ENCODE data around the gene GPHN.

GPHN gene

DNA sequence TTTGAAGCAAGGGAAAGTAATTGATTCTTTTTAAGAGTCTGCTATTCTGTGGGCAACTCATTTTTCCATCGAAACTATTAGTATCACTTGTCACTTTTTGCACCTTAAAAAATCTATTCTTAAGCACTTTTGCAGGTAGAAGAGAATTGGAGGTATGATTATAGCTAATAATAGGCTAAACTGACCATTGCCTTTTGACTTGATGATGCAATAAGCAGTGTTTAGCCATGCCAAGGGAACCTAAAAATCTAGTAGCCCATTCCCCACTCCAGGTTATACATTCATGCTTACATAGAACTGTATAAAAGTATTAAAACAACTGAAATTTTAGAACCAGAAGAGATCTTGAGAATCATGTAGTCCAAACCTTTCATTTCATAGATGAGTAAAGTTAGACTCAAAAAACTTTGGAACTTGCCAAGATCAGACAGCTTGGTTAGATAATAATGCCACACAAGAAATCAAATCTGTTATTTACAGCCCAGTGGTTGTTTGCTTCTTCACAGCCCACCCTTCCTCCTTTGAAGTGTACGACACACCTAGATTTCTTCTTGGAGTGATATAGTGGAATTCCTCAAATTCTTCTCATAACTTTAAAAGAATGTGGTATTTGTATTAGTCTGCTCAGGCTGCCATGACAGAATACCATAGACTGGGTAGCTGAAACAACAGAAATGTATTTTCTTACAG is 659.6 kb downstream of the GPHN start:
- no peak for DNase-seq (ENCODE audit: low read depth)

GRCh38 chr14:67168110-67168441 is 660.1 kb downstream of the GPHN start:
- DNase-seq (ENCODE audit: low read depth) = no peak

- DNase-seq (ENCODE audit: low read depth) = no peak
Observed at GRCh38 chr14:67170660-67171059, 662.7 kb downstream of the GPHN start.

DNA sequence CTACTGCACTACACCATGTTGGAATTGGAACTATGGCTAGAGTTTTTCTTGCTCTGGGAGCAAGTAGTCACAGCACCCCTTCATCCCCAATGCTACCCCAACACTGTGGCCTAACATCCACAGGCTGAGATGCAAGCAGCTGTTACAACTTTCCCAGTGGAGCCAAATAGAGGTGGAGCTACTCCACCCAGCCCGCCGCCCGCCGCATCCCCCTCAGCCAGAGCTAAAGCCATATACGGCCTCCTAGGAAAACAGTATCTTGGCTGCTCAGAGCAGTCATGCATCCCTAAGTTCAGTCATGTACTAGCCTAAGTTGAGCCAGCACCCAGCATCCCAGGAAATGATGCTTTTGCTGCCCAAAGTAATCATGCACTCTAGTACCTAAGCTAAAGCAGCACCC is 664.1 kb downstream of the GPHN start:
- DNase-seq (ENCODE audit: low read depth) = no peak

GRCh38 chr14:67172520-67172919 is 664.6 kb downstream of the GPHN start:
- DNase-seq (ENCODE audit: low read depth) = no peak

GRCh38 chr14:67173719-67174118 is 665.8 kb downstream of the GPHN start:
- no peak for DNase-seq (ENCODE audit: low read depth)

GRCh38 chr14:67186172-67186768 is 678.3 kb downstream of the GPHN start:
- no peak for DNase-seq (ENCODE audit: low read depth)

- DNase-seq (ENCODE audit: low read depth) = peak; percentile 76
Observed at GRCh38 chr14:67186789-67187584, 679.0 kb downstream of the GPHN start.

GRCh38 chr14:67187826-67188225 is 679.9 kb downstream of the GPHN start:
- DNase-seq (ENCODE audit: low read depth) = no peak

DNA sequence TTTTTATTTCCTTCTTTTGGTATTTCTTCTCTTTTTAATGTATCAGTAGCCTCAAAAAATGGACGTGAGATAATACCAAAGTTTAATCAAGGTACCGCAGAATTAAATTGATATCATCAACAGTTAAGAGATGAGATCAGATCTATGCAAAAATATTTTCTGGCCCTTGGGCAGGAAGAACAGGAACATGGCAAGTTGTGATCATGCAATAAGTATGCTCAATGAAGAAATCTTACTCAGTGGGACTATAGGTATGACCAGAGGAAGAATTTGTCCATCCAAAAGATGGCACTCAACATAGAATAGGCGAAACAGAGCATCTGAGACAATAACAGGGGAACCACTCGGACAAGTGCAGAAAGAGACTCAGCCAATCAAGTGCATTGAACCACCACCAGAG is 680.4 kb downstream of the GPHN start:
- DNase-seq (ENCODE audit: low read depth) = no peak

DNA sequence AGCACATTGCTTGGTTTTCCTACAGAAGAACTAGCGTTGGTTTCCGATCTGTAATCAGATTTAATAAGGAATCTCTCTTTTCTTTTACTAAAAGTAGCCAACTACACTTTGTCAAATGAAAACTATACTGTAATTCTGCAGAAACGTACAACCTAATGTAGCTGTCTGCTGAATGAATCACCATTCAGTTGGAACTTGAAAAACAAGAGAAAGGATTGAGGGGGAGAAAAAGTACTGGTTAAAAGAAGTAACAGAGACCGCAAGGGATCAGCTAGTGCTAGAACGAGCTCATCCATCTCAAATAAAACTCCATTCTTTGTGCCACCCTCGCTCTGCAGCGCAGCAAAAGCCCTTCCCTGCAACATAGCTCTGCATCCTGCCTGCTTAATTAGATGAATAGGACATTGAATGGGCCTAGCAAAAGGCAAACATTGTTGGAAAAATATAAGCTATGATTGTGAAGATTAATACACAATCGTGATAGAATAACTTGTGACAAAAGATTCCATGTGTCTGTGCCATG is 683.9 kb downstream of the GPHN start:
- no peak for DNase-seq (ENCODE audit: low read depth)

DNA sequence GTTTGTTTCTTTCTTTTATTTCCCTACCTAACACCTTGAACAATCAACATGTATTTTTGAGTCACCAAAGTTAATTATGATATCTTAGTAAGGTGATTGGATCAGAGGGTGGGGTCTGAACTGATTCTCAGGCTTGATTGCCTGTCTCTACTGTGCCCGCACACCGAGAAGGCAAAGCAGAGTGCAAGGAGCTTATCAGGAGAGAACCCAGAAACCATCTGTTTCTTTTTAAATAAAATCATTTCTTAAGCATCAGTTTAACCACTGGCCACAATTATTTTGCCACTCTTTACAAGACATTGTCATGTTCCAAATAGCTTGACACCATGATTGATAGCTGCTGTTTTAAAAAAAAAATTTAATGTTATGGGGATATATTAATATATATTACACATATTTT is 684.4 kb downstream of the GPHN start:
- DNase-seq (ENCODE audit: low read depth) = no peak

GRCh38 chr14:67195279-67195678 is 687.3 kb downstream of the GPHN start:
- DNase-seq (ENCODE audit: low read depth) = no peak

DNA sequence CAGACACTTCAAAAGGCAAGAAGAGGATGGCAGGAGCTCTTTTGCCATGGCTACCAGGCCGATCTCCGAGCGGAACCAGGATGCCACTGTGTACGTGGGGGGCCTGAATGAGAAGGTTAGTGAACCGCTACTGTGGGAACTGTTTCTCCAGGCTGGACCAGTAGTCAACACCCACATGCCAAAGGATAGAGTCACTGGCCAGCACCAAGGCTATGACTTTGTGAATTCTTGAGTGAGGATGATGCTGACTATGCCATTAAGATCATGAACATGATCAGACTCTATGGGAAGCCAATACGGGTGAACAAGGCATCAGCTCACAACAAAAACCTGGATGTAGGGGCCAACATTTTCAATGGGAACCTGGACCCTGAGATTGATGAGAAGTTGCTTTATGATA is 691.1 kb downstream of the GPHN start:
- no peak for DNase-seq (ENCODE audit: low read depth)

DNA sequence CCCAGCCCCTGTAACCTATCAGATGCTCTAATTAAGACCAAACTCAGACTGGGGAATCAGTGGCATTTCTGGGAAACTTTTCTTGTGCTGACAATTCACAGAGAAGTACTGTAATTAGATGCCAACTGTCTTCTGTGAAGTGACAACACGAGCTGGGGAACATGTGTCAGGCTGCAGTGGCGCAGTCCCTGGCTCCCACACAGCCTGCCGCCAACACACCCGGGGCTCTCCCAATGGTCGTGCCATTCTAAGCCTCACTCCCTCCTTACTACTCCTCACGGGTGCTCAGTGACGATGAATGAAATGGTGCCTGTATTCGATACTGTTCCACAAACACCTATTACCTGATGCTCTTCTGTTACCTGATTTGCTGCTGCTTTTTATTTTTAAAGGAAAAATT is 699.9 kb downstream of the GPHN start:
- DNase-seq (ENCODE audit: low read depth) = no peak

GRCh38 chr14:67218126-67218525 is 710.2 kb downstream of the GPHN start:
- no peak for DNase-seq (ENCODE audit: low read depth)

- no peak for DNase-seq (ENCODE audit: low read depth)
Observed at GRCh38 chr14:67221248-67221981, 713.5 kb downstream of the GPHN start.

GRCh38 chr14:67221982-67222328 is 714.0 kb downstream of the GPHN start:
- no peak for DNase-seq (ENCODE audit: low read depth)

- DNase-seq (ENCODE audit: low read depth) = no peak
Observed at GRCh38 chr14:67225523-67225922, 717.6 kb downstream of the GPHN start.

DNA sequence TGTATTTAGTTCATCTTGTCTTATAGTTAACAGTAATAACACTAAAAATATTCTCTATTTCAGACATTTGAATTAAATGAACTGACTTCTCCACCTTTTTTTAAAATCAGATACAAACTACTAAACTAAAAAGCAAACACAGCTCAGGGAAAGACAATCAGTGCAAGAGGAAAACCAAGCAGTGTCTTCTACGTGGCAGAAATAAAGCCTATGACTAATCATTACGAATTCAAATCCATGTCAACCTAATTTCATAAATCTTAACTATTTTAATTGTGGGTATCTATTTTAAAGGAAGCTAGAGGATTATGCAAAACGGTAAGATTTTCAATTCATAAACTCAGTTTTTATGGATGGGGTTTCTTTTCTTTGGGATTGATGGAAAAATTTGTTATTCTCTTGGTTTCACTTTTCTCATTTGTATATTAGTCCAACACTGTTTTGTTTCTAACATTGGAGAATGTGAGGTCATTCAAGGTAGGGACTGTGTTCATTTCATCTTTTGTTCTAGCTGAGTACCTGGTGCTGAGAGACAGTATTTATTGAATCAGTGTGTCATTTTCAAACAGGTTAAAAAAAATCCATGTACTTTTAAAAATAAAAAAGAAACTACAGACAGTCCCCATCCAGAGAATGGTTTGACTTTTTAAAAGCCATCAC is 720.5 kb downstream of the GPHN start:
- DNase-seq (ENCODE audit: low read depth) = no peak
